H1 (cell line): ENCODE results near the gene PLVAP. TPM values are rescaled to one million over a fixed set of nuclear protein-coding genes. Genes with fewer than 3 reads are reported as not detected.

Source experiments
- CTCF ChIA-PET: fragments of 300-600 bp; sonication (Branson Sonifier 250); formaldehyde crosslinking; loops from one replicate; lab custom pipeline; 2021; ENCODE audit not compliant: partially characterized antibody; lab: Charles Lee
- POLR2A ChIA-PET: fragments of 300-600 bp; sonication (Branson Sonifier 250); formaldehyde crosslinking; loops from one replicate; lab custom pipeline; 2021; ENCODE audit warnings: inconsistent platforms; ENCODE audit not compliant: partially characterized antibody; lab: Charles Lee
- DNase-seq, 2 experiments: peaks; one replicate each; pipeline versions ENCODE4 v3.0.0 to v3.0.0-alpha.2; 2010 to 2022; ENCODE audit warnings: low spot score in 2 of 2, low read depth in 1 of 2, mixed read lengths in 1 of 2
- FAIRE-seq: peaks from 2 replicates; lab custom pipeline; 2011; peaks lifted over from hg19 to GRCh38; lab: Jason Lieb, UNC
- H2AFZ ChIP-seq: 2 replicates; pipeline ENCODE4 v1.8.1; 2012; ENCODE audit warnings: low read length, inconsistent platforms
- H2AK5ac ChIP-seq: 2 replicates; pipeline ENCODE4 v1.6.1; 2013; ENCODE audit warnings: low read depth, low read length
- H2BK120ac ChIP-seq: replicated peaks from 2 replicates; pipeline ENCODE3; 2013; ENCODE audit warnings: low read depth, low read length, inconsistent platforms
- H2BK12ac ChIP-seq: 2 replicates; pipeline ENCODE4 v1.6.1; 2013; ENCODE audit warnings: low read depth, low read length
- H2BK15ac ChIP-seq: 2 replicates; pipeline ENCODE4 v1.6.1; 2013; ENCODE audit warnings: low read length
- H2BK20ac ChIP-seq: 2 replicates; pipeline ENCODE4 v1.6.1; 2013; ENCODE audit warnings: low read length
- H2BK5ac ChIP-seq: 2 replicates; pipeline ENCODE4 v1.6.1; 2013; ENCODE audit warnings: low read depth, low read length
- H3K14ac ChIP-seq: 2 replicates; pipeline ENCODE4 v1.6.1; 2013; ENCODE audit warnings: inconsistent platforms; ENCODE audit not compliant: insufficient read length
- H3K18ac ChIP-seq: 2 replicates; pipeline ENCODE4 v1.6.1; 2013; ENCODE audit warnings: low read length; ENCODE audit errors: extremely low read depth
- H3K23ac ChIP-seq: 2 replicates; pipeline ENCODE4 v1.6.1; 2013; ENCODE audit warnings: inconsistent platforms; ENCODE audit not compliant: insufficient read length
- H3K23me2 ChIP-seq: 2 replicates; pipeline ENCODE4 v1.6.1; 2013; ENCODE audit warnings: low read depth, low read length
- H3K27ac ChIP-seq: 2 replicates; pipeline ENCODE4 v1.6.1; 2011; ENCODE audit warnings: low read depth, low read length, inconsistent platforms
- H3K27me3 ChIP-seq, 4 experiments: replicated peaks in 1 of 4; 1 replicate in 1 of 4; 2 replicates in 3 of 4; pipeline versions ENCODE4 v1.6.1 to v1.8.1; 2011 to 2013; ENCODE audit warnings: low read length in 3 of 4, mild to moderate bottlenecking in 3 of 4, inconsistent platforms in 2 of 4, mixed read lengths in 2 of 4, moderate library complexity in 1 of 4; ENCODE audit not compliant: control insufficient read depth in 3 of 4, insufficient read depth in 3 of 4; ENCODE audit errors: extremely low read depth in 1 of 4
- H3K36me3 ChIP-seq, 4 experiments: 2 replicates each; pipeline versions ENCODE4 v1.6.1 to v1.8.1; 2011 to 2013; ENCODE audit warnings: mild to moderate bottlenecking in 4 of 4, low read length in 3 of 4, moderate library complexity in 2 of 4, control low read depth in 1 of 4, inconsistent platforms in 1 of 4; ENCODE audit not compliant: insufficient read depth in 4 of 4, control insufficient read depth in 2 of 4
- H3K4ac ChIP-seq: replicated peaks from 2 replicates; pipeline ENCODE3; 2013; ENCODE audit warnings: low read length, low read depth, mixed read lengths, inconsistent platforms; ENCODE audit not compliant: insufficient read length
- H3K4me1 ChIP-seq, 4 experiments: replicated peaks in 1 of 4; 1 replicate in 1 of 4; 2 replicates in 3 of 4; pipeline versions ENCODE4 v1.6.1 to v1.8.1; 2011 to 2013; ENCODE audit warnings: low read length in 3 of 4, inconsistent platforms in 2 of 4, mixed read lengths in 1 of 4; ENCODE audit not compliant: insufficient read depth in 4 of 4, control insufficient read depth in 3 of 4
- H3K4me2 ChIP-seq, 2 experiments: 2 replicates each; pipeline versions ENCODE4 v1.6.1 to v1.8.1; 2011 to 2013; ENCODE audit warnings: low read depth in 2 of 2, low read length in 2 of 2, control low read depth in 1 of 2, inconsistent platforms in 1 of 2, mild to moderate bottlenecking in 1 of 2; ENCODE audit not compliant: insufficient read depth in 1 of 2
- H3K4me3 ChIP-seq, 4 experiments: fragments of 200-600, 300-600 bp in 1 of 4; sonication (generic), shearing (Covaris generic), sonication (Bioruptor Twin) in 1 of 4; 2 replicates each; pipeline versions ENCODE4 v1.5.1 to v1.8.1; 2011 to 2016; ENCODE audit warnings: low read length in 4 of 4, low read depth in 3 of 4, control low read depth in 2 of 4, inconsistent platforms in 2 of 4, mild to moderate bottlenecking in 2 of 4, mixed read lengths in 1 of 4, moderate library complexity in 1 of 4; ENCODE audit not compliant: insufficient read depth in 2 of 4; ENCODE audit errors: extremely low read depth in 1 of 4
- H3K56ac ChIP-seq: replicated peaks from 2 replicates; pipeline ENCODE3; 2013; ENCODE audit warnings: low read depth, mild to moderate bottlenecking, mixed read lengths, low read length, inconsistent platforms; ENCODE audit not compliant: insufficient read length
- H3K79me1 ChIP-seq: 2 replicates; pipeline ENCODE4 v1.6.1; 2013; ENCODE audit warnings: low read depth, low read length, control low read depth
- H3K79me2 ChIP-seq, 2 experiments: 2 replicates each; pipeline versions ENCODE4 v1.6.1 to v1.8.1; 2012 to 2013; ENCODE audit warnings: low read length in 2 of 2, mild to moderate bottlenecking in 2 of 2, inconsistent platforms in 1 of 2; ENCODE audit not compliant: insufficient read depth in 2 of 2, control insufficient read depth in 1 of 2
- H3K9ac ChIP-seq, 4 experiments: replicated peaks in 1 of 4; 1 replicate in 1 of 4; 2 replicates in 3 of 4; pipeline versions ENCODE4 v1.6.1 to v1.8.1; 2011 to 2013; ENCODE audit warnings: low read depth in 3 of 4, low read length in 3 of 4, control low read depth in 2 of 4, mild to moderate bottlenecking in 2 of 4, moderate library complexity in 2 of 4, inconsistent platforms in 1 of 4; ENCODE audit errors: extremely low read depth in 1 of 4
- H3K9me3 ChIP-seq, 2 experiments: 2 replicates each; pipeline versions ENCODE4 v1.6.1 to v1.8.1; 2012 to 2013; ENCODE audit warnings: mild to moderate bottlenecking in 2 of 2, moderate library complexity in 2 of 2, control low read depth in 1 of 2, inconsistent platforms in 1 of 2, low read depth in 1 of 2, low read length in 1 of 2, mixed read lengths in 1 of 2; ENCODE audit not compliant: insufficient read depth in 2 of 2
- H4K20me1 ChIP-seq, 2 experiments: replicated peaks in 1 of 2; 2 replicates each; pipeline versions ENCODE3 to v1.8.1; 2011 to 2013; ENCODE audit warnings: inconsistent platforms in 2 of 2, low read length in 2 of 2, mild to moderate bottlenecking in 1 of 2; ENCODE audit not compliant: insufficient read depth in 2 of 2, control insufficient read depth in 1 of 2
- H4K5ac ChIP-seq: 2 replicates; pipeline ENCODE4 v1.6.1; 2013; ENCODE audit warnings: low read length, low read depth, mixed read lengths, inconsistent platforms; ENCODE audit not compliant: insufficient read length
- H4K8ac ChIP-seq: 2 replicates; pipeline ENCODE4 v1.8.0; 2013; ENCODE audit warnings: mild to moderate bottlenecking, moderate library complexity, low read length, inconsistent platforms; ENCODE audit not compliant: insufficient read depth; ENCODE audit errors: extremely low read depth
- H4K91ac ChIP-seq: replicated peaks from 2 replicates; pipeline ENCODE3; 2013; ENCODE audit warnings: low read length, mixed read lengths, inconsistent platforms; ENCODE audit not compliant: insufficient read length
- BACH1 ChIP-seq: IDR thresholded peaks from 2 replicates; pipeline ENCODE4 v1.6.1; 2012; ENCODE audit warnings: low read length, improper control_type of control experiment
- HDAC2 ChIP-seq, 2 experiments: fragments of 300-600 bp in 1 of 2; sonication (generic) in 1 of 2; IDR thresholded peaks; 2 replicates each; pipeline ENCODE4 v1.6.1; 2011 to 2012; ENCODE audit warnings: low read depth in 2 of 2, low read length in 2 of 2, mild to moderate bottlenecking in 2 of 2, moderate library complexity in 2 of 2, borderline replicate concordance in 1 of 2, inconsistent platforms in 1 of 2
- WGBS, 2 experiments: shearing (Covaris generic) in 1 of 2; methylation state at CpG; one replicate each; pipeline versions ENCODE4 v1.1.6 to v1.1.7; 2013 to 2015; ENCODE audit warnings: low lambda C conversion rate in 2 of 2, mixed read lengths in 2 of 2, inconsistent platforms in 1 of 2, low coverage in 1 of 2, missing lambda C conversion rate in 1 of 2; ENCODE audit not compliant: insufficient replicate concordance in 2 of 2, insufficient coverage in 1 of 2, insufficient read length in 1 of 2; ENCODE audit errors: extremely low coverage in 1 of 2, missing lambda C conversion rate in 1 of 2; 5-methylcytosine and 5-hydroxymethylcytosine counted together
- polyA plus RNA-seq, 7 experiments: library from polyadenylated mRNA; depleted of rRNA in 3 of 7; stranded (reverse) in 5 of 7; unstranded in 2 of 7; fragments of >200 nt in 5 of 7; fragments of 200-250 nt in 2 of 7; gene quantifications; 1 replicate in 5 of 7; 2 replicates in 1 of 7; 4 replicates in 1 of 7; pipeline versions ENCODE4 v1.2.1 to v1.2.3, GENCODE V29; 2011 to 2013; ENCODE audit warnings: missing spikeins in 2 of 7, mixed read lengths in 2 of 7
- total RNA-seq: library from RNA; stranded (reverse); fragmentation: NEBNext Ultra II Directional; extraction: Animal tissue kit (Norgen Biotek cat#: 25700); gene quantifications from 2 replicates; pipeline ENCODE4 v1.2.1, GENCODE V29; 2021

Gene PLVAP
- total and polyA plus RNA-seq, 2 of the 8 experiments (the other 6 are each of a cell fraction or from before 2014, with no cell fraction given), result 0.32 TPM; not detected in 1

- DNase-seq (no peak), FAIRE-seq (no peak)
- no peak overlapping the region for H3K14ac ChIP-seq
- H2BK120ac ChIP-seq, result no peak overlapping the region
- H2BK5ac ChIP-seq, result no peak overlapping the region
- H3K4me1 ChIP-seq, result peaks cover 12 to 21% (median 14%) of the 10 kb centered on the region in 4 experiments
- ChIA-PET CTCF (interaction anchor here (0.6 to 3.0 kb wide), 22 partner anchors 8 to 774 kb away, joined by 3 to 29 read pairs (median 4); partner anchors contain the start of genes ANO8 and USE1), POLR2A (interaction anchor here (0.6 to 18.5 kb wide), 10 partner anchors 10 to 137 kb away, joined by 3 to 329 read pairs (median 4); partner anchors contain the start of genes ANO8, BABAM1 and USE1)
- H3K36me3 ChIP-seq, result peaks cover 0 to 9% (median 0%) of the 10 kb centered on the region in 4 experiments; a peak in 2 of 8 replicates
- H3K4ac ChIP-seq, result no peak overlapping the region
- 78% methylated on average over 12 of the region's 12 CpGs; no CpG with 5 or more reads in 1 of the 2 experiments for WGBS, 2 experiments
- TF ChIP-seq BACH1 (no peak), HDAC2 (IDR thresholded peaks at IDR 0.05; ENCODE audit: borderline replicate concordance in 1 of 2, low read depth in 2 of 2, low read length in 2 of 2) (no peak)
- no peak overlapping the region for H3K9ac ChIP-seq
- peak overlapping the region; percentile 23; the same call in 1 of the 2 replicates for H2BK20ac ChIP-seq
- H3K18ac ChIP-seq, result no peak overlapping the region
- H2BK12ac ChIP-seq, result peak overlapping the region; percentile 92
- no peaks in the 10 kb centered on the region for H3K27me3 ChIP-seq
- peaks cover 1 to 8% of the 10 kb centered on the region in 2 experiments for H4K20me1 ChIP-seq
- H3K79me1 ChIP-seq, result peaks cover 4% of the 10 kb centered on the region
- peaks cover 0 to 4% of the 10 kb centered on the region in 2 experiments; a peak in 1 of 4 replicates for H3K79me2 ChIP-seq
- no peaks in the 10 kb centered on the region for H3K9me3 ChIP-seq
- no peak overlapping the region for H4K8ac ChIP-seq
- peak overlapping the region; percentile 61; the same call in 1 of the 2 replicates for H2AK5ac ChIP-seq
- H3K23me2 ChIP-seq, result peaks cover 7% of the 10 kb centered on the region
- H4K91ac ChIP-seq, result no peak overlapping the region
- H2BK15ac ChIP-seq, result 0 out of 2 replicates have a peak overlapping the region, but pooled peaks have one; percentile 81
- no peak overlapping the region for H3K23ac ChIP-seq
- peak overlapping the region; percentile 59 to 82; a peak in 3 of 4 replicates for H3K4me2 ChIP-seq
- no peak overlapping the region for H4K5ac ChIP-seq
- no peak overlapping the region for H2AFZ ChIP-seq
- no peak overlapping the region for H3K27ac ChIP-seq
- H3K56ac ChIP-seq, result no peak overlapping the region
- peak overlapping the region in 1 of 4 experiments; percentile 78; a peak in 2 of 8 replicates for H3K4me3 ChIP-seq
These were observed 72.5 kb downstream of the PLVAP start for GRCh38 chr19:17304386-17305215.
